Measurements from ENCODE around the gene AFAP1. TPM values are rescaled to one million over a fixed set of nuclear protein-coding genes. Genes with fewer than 3 reads are reported as not detected.

Gene AFAP1
- polyA plus RNA-seq, 1 donor (not counting 4 experiments of a cell fraction or from before 2014, with no cell fraction given) = 7.6 TPM

DNA sequence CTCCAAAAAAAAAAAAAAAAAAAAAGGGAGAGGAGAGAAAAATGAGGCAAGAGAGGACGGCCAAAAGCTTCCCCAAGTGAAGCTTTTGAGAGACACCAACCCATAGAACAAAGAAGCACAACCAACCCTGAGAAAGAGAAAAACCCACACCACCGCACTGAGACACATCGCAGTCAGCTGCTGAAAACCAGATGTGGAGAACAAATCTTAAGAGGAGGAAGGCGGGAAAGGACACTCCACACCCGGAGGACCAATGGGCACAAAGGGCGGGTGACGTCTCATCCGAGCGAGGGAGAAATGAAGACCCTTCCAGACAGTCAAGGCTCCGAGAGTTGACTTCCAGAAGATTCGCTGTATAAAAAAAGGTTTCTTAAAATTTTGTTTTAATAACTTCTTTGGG lies 112.1 kb downstream of the AFAP1 start:
- no peak for DNase-seq (ENCODE audit: low read depth, low spot score)
- Histone ChIP-seq H3K9me3 (ENCODE audit: control insufficient read depth, low read depth, low read length) (no peaks in the 10 kb centered on the region), H3K27ac (ENCODE audit: control insufficient read depth, insufficient read depth, low read length) (no peak overlapping the region), H4K20me1 (ENCODE audit: control insufficient read depth, extremely low read depth, insufficient read depth, low read length) (no peaks in the 10 kb centered on the region), H3K36me3 (ENCODE audit: control insufficient read depth in 2 of 2, extremely low read depth in 1 of 2, insufficient read depth in 2 of 2, low read length in 2 of 2) (peaks cover 5 to 10% of the 10 kb centered on the region in 2 experiments), H3K4me2 (ENCODE audit: control insufficient read depth, extremely low read depth, insufficient read depth, low read depth, low read length) (no peak overlapping the region), H3K4me3 (ENCODE audit: control insufficient read depth in 2 of 3, extremely low read depth in 1 of 3, insufficient read depth in 2 of 3, low read depth in 1 of 3, low read length in 3 of 3) (no peak overlapping the region), H2AFZ (ENCODE audit: control insufficient read depth, low read length) (no peak overlapping the region), H3K79me2 (ENCODE audit: control insufficient read depth, insufficient read depth, low read length) (no peaks in the 10 kb centered on the region), H3K4me1 (ENCODE audit: control insufficient read depth, extremely low read depth, insufficient read depth, low read length) (peaks cover 10% of the 10 kb centered on the region), H3K27me3 (ENCODE audit: control insufficient read depth, extremely low read depth, insufficient read depth, low read length) (no peaks in the 10 kb centered on the region), H3K9ac (ENCODE audit: control insufficient read depth, extremely low read depth, insufficient read depth, low read length) (no peak overlapping the region), H3K9me1 (ENCODE audit: control insufficient read depth, extremely low read depth, insufficient read depth, low read length) (no peaks in the 10 kb centered on the region)
- dilution Hi-C loops (cut with MboI; ENCODE audit: extremely low pct_ligation_motif_present, low sequenced_read_pairs) = no loop called here
- TF ChIP-seq, protein P1, sequence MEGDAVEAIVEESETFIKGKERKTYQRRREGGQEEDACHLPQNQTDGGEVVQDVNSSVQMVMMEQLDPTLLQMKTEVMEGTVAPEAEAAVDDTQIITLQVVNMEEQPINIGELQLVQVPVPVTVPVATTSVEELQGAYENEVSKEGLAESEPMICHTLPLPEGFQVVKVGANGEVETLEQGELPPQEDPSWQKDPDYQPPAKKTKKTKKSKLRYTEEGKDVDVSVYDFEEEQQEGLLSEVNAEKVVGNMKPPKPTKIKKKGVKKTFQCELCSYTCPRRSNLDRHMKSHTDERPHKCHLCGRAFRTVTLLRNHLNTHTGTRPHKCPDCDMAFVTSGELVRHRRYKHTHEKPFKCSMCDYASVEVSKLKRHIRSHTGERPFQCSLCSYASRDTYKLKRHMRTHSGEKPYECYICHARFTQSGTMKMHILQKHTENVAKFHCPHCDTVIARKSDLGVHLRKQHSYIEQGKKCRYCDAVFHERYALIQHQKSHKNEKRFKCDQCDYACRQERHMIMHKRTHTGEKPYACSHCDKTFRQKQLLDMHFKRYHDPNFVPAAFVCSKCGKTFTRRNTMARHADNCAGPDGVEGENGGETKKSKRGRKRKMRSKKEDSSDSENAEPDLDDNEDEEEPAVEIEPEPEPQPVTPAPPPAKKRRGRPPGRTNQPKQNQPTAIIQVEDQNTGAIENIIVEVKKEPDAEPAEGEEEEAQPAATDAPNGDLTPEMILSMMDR (optimal IDR thresholded peaks at IDR 0.05 in 1 of 3, IDR thresholded peaks at IDR 0.05 in 1 of 3, conservative IDR thresholded peaks at IDR 0.05 in 1 of 3; ENCODE audit: extremely low read depth in 1 of 3, insufficient read depth in 2 of 3, low read length in 3 of 3) = no peak
- no peak for TF ChIP-seq EZH2 (IDR thresholded peaks at IDR 0.05; ENCODE audit: low read length)
- no peak for FAIRE-seq

DNA sequence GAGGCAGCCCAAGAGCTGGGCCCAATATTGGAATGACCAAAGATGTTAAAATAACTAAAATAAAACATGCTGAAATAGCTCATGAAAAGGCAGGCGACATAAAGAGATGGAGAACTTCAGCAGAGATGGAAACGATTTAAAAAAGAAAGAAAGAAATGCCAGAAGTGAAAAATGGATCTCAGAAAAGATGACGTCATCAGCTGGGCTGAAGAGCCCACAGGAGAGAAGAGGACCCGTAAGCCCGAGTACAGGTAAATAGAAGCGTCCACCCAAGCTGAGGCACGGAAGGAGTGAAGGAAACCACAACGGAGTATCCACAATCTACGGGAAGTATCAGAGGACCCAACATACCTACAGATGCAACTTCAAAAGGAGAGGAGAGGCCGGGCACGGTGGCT lies 112.8 kb downstream of the AFAP1 start:
- H3K9me1 ChIP-seq (ENCODE audit: control insufficient read depth, extremely low read depth, insufficient read depth, low read length) = no peaks in the 10 kb centered on the region
- no peaks in the 10 kb centered on the region for H3K79me2 ChIP-seq (ENCODE audit: control insufficient read depth, insufficient read depth, low read length)
- no peaks in the 10 kb centered on the region for H3K9me3 ChIP-seq (ENCODE audit: control insufficient read depth, low read depth, low read length)
- peaks cover 5 to 10% of the 10 kb centered on the region in 2 experiments for H3K36me3 ChIP-seq (ENCODE audit: control insufficient read depth in 2 of 2, extremely low read depth in 1 of 2, insufficient read depth in 2 of 2, low read length in 2 of 2)
- FAIRE-seq (no peak), DNase-seq (ENCODE audit: low read depth, low spot score) (no peak)
- no peak for TF ChIP-seq EZH2 (IDR thresholded peaks at IDR 0.05; ENCODE audit: low read length)
- TF ChIP-seq, protein P1 (optimal IDR thresholded peaks at IDR 0.05 in 1 of 3, IDR thresholded peaks at IDR 0.05 in 1 of 3, conservative IDR thresholded peaks at IDR 0.05 in 1 of 3; ENCODE audit: extremely low read depth in 1 of 3, insufficient read depth in 2 of 3, low read length in 3 of 3) = no peak
- no peaks in the 10 kb centered on the region for H4K20me1 ChIP-seq (ENCODE audit: control insufficient read depth, extremely low read depth, insufficient read depth, low read length)
- no peaks in the 10 kb centered on the region for H3K27me3 ChIP-seq (ENCODE audit: control insufficient read depth, extremely low read depth, insufficient read depth, low read length)
- H3K4me3 ChIP-seq (ENCODE audit: control insufficient read depth in 2 of 3, extremely low read depth in 1 of 3, insufficient read depth in 2 of 3, low read depth in 1 of 3, low read length in 3 of 3) = no peak overlapping the region
- dilution Hi-C loops (cut with MboI; ENCODE audit: extremely low pct_ligation_motif_present, low sequenced_read_pairs) = no loop called here
- H2AFZ ChIP-seq (ENCODE audit: control insufficient read depth, low read length) = no peak overlapping the region
- H3K9ac ChIP-seq (ENCODE audit: control insufficient read depth, extremely low read depth, insufficient read depth, low read length) = no peak overlapping the region
- H3K27ac ChIP-seq (ENCODE audit: control insufficient read depth, insufficient read depth, low read length) = no peak overlapping the region
- peaks cover 10% of the 10 kb centered on the region for H3K4me1 ChIP-seq (ENCODE audit: control insufficient read depth, extremely low read depth, insufficient read depth, low read length)
- H3K4me2 ChIP-seq (ENCODE audit: control insufficient read depth, extremely low read depth, insufficient read depth, low read depth, low read length) = no peak overlapping the region
